Central memory CD8-positive, alpha-beta T cell (primary cell): Measurements from ENCODE around the gene RAB3GAP1.
"Not testable (repeated sequence)": the region's sequence is repeated elsewhere in the genome, so short reads cannot be mapped to it uniquely, and the experiment has no call there.

Experiments used
- ATAC-seq: fragments of 150-1000 bp; cut with Tn5 transposase; replicated peaks from 2 replicates; pipeline ENCODE4 v1.10.0; 2022; ENCODE audit warnings: mild to moderate bottlenecking, moderate FRiP score, moderate number of reproducible peaks; ENCODE audit not compliant: poor library complexity, severe bottlenecking; ENCODE audit errors: extremely low read depth
- DNase-seq, 2 donors: peaks; one replicate each; pipeline ENCODE4 v3.0.0; 2021; ENCODE audit warnings: low spot score in 2 of 2
- H3K27ac Mint-ChIP-seq: one replicate; pipeline ENCODE4 v1.8.0; 2022; ENCODE audit warnings: low read depth, mild to moderate bottlenecking, moderate library complexity, mixed read lengths
- H3K27me3 Mint-ChIP-seq: one replicate; pipeline ENCODE4 v1.8.0; 2022; ENCODE audit warnings: mixed read lengths
- H3K36me3 Mint-ChIP-seq: one replicate; pipeline ENCODE4 v1.8.0; 2022; ENCODE audit warnings: mild to moderate bottlenecking, moderate library complexity, mixed read lengths; ENCODE audit not compliant: insufficient read depth
- H3K4me1 Mint-ChIP-seq: one replicate; pipeline ENCODE4 v1.8.0; 2022; ENCODE audit warnings: mixed read lengths
- H3K4me3 Mint-ChIP-seq: one replicate; pipeline ENCODE4 v1.8.0; 2022; ENCODE audit warnings: mild to moderate bottlenecking, moderate library complexity, mixed read lengths
- H3K9me3 Mint-ChIP-seq: one replicate; pipeline ENCODE4 v1.8.0; 2022; ENCODE audit warnings: mixed read lengths

Gene RAB3GAP1

DNA sequence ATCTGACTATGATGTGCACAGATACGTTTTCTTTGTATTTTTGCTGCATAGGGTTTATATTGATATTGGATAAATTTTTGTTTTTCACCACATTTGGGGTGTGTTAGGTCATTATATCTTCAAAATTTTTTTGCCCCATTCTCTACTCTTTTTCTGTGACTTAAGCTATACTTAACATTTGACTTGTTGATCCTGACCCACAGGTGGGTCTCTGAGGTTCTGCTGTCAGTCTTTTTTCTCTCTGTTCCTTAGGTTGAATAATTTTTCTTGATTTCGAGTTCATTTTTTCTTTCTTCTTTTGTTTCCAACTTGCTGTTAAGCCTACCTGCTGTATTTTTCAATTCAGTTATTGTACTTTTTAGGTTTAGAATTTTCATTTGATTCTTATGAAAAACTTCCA lies 12.1 kb downstream of the RAB3GAP1 start:
- ATAC-seq (no peak), DNase-seq (no peak)
- no peak overlapping the region for H3K27ac Mint-ChIP-seq
- H3K4me1 Mint-ChIP-seq, result no peaks in the 10 kb centered on the region
- peaks cover 20% of the 10 kb centered on the region for H3K36me3 Mint-ChIP-seq
- no peaks in the 10 kb centered on the region for H3K9me3 Mint-ChIP-seq
- no peak overlapping the region for H3K4me3 Mint-ChIP-seq
- no peaks in the 10 kb centered on the region for H3K27me3 Mint-ChIP-seq

DNA sequence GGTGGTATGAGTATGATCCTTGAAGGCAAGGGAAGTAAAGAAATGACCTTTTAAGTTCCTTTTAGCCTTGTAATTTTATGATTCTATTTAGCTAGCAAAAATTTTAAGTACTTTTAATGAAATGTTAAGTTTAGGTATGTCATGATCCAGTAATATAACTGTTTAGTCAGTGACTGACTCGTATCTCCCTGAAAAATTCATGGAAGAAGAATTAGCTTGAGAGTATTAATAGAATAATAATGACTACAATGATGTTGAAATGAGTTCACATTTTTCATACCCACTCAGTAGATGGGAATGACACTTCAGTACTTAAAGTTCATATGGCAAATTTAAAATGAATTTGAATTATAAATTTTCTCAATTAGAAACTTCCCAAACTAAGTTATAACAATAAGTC lies 14.6 kb downstream of the RAB3GAP1 start:
- H3K27ac Mint-ChIP-seq, result no peak overlapping the region
- peaks cover 8% of the 10 kb centered on the region for H3K36me3 Mint-ChIP-seq
- H3K9me3 Mint-ChIP-seq, result peaks cover under 1% of the 10 kb centered on the region
- DNase-seq, result no peak
- ATAC-seq, result no peak
- no peak overlapping the region for H3K4me3 Mint-ChIP-seq
- no peaks in the 10 kb centered on the region for H3K4me1 Mint-ChIP-seq
- no peaks in the 10 kb centered on the region for H3K27me3 Mint-ChIP-seq

DNA sequence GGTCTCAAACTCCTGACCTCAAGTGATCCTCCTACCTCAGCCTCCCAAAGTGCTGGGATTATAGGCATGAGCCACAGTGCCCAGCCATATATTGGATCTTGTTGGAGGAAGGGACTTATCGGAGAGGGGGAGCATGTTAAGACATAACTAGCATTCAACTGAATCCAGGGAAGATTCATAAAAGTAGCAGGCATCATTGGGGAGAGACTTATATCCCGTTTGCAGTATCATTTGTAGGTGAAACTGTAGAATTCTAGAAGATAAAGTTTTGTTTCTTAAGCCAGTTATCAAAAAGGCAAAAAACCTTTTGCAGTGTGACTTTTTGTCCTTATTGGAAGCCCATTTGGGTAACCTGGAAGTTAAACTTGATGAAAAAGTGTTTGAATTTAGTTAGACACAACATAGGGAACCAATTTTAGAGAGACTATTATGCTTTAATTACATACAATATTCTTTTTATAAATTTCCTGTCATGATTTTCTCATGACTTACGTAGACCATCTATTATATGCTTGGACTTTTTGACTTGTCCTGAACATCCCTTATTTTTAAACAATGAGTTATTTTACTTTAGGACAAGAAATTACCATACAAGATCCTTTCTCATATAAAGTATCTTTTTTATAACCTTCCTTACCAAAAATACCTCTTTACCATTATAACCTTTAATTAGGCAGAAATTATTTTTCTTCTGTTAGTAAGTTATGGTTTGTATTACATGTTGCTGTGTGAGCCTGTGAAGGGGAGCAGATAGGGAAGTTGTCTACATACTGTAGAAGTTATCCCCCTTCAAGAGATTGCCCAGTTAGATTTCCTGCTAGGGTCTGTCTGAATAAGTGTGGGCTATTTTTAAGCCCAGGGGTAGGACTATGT lies 20.3 kb downstream of the RAB3GAP1 start:
- H3K27ac Mint-ChIP-seq, result no peak overlapping the region
- no peaks in the 10 kb centered on the region for H3K4me1 Mint-ChIP-seq
- H3K9me3 Mint-ChIP-seq, result peaks cover 6% of the 10 kb centered on the region
- no peak for DNase-seq
- H3K36me3 Mint-ChIP-seq, result no peaks in the 10 kb centered on the region
- no peak for ATAC-seq
- H3K27me3 Mint-ChIP-seq, result no peaks in the 10 kb centered on the region
- H3K4me3 Mint-ChIP-seq, result no peak overlapping the region

DNA sequence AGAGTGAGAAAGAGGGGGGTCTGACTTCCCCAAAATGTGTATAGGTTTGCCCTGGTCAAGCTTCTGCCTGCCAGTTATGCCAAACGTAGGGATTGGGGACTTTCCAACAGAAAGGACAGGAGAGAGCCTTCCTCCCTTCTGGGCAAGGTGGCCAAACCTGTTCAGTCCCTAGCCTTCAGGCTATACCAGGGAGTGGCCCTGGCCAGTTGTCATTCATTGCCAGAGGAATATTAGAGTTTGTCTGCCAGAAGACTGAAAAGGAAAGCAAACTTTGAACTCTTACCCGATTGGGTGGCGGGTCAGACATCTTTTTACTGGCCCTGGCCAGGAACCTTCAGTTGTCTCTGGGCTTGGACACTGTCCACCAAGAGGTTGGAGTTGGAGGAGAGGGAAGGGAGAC lies 22.1 kb downstream of the RAB3GAP1 start:
- H3K27me3 Mint-ChIP-seq, result no peaks in the 10 kb centered on the region
- H3K4me3 Mint-ChIP-seq, result no peak overlapping the region
- peaks cover 3% of the 10 kb centered on the region for H3K4me1 Mint-ChIP-seq
- H3K36me3 Mint-ChIP-seq, result no peaks in the 10 kb centered on the region
- H3K9me3 Mint-ChIP-seq, result peaks cover 6% of the 10 kb centered on the region
- no peak overlapping the region for H3K27ac Mint-ChIP-seq
- DNase-seq, result no peak
- no peak for ATAC-seq

DNA sequence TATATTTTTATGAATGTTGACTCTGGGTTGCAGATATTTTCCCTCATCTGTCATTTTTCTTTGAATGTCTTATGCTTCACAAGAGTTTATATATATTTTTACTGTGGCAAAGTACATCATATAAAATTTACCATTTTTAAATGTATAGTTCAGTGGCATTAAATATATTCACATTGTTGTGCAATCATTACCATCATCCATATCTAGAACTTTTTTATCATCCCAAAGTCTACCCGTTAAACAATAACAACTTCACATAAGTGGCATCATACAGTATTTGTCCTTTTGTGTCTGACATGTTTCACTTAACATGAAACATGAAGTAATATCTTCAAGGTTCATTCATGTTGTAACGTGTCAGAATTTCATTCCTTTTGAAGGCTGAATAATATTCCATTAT lies 24.5 kb downstream of the RAB3GAP1 start:
- peaks cover 6% of the 10 kb centered on the region for H3K4me1 Mint-ChIP-seq
- ATAC-seq, result no peak
- H3K4me3 Mint-ChIP-seq, result no peak overlapping the region
- H3K36me3 Mint-ChIP-seq, result no peaks in the 10 kb centered on the region
- H3K27me3 Mint-ChIP-seq, result no peaks in the 10 kb centered on the region
- peaks cover 6% of the 10 kb centered on the region for H3K9me3 Mint-ChIP-seq
- DNase-seq, result no peak
- no peak overlapping the region for H3K27ac Mint-ChIP-seq

DNA sequence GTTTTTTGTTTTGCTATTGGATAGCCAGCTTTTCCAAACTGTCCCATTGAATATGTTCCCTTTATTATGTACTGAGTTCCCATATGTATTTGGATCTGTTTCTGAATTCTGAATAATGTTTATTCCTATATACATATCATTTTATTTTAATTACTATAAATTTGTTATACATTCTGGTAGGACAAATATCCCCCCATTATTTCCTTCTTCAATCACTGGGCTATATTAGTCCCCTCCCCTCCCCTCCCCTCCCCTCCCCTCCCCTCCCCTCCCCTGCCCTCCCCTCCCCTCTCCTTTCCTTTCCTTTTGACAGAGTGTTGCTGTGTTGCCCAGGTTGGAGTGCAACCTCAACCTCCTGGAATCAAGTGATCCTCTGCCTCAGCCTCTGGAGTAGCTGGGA lies 26.3 kb downstream of the RAB3GAP1 start:
- no peak overlapping the region for H3K27ac Mint-ChIP-seq
- H3K9me3 Mint-ChIP-seq, result no peaks in the 10 kb centered on the region
- H3K4me3 Mint-ChIP-seq, result no peak overlapping the region
- peaks cover 2% of the 10 kb centered on the region for H3K36me3 Mint-ChIP-seq
- H3K4me1 Mint-ChIP-seq, result peaks cover 6% of the 10 kb centered on the region
- DNase-seq (no peak), ATAC-seq (no peak)
- no peaks in the 10 kb centered on the region for H3K27me3 Mint-ChIP-seq

DNA sequence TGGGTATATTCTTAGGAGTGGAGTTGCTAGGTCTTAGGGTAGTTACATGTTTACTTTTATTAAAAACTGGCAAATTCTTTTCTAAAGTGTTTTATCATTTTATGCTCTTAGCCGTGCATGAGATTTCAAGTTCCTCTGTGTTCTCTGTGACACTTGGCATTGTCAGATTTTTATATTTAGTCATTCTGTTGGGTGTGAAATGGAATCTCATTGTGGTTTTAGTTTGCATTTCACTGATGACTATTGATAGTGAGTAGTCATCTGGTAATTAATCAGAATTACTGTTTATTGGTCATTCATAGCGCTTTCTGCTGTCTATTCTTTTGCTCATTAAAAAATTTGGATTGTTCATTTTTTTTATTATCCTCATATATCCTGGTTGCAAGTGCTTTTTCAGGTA lies 34.1 kb downstream of the RAB3GAP1 start:
- Mint-ChIP-seq H3K4me1 (peaks cover 12% of the 10 kb centered on the region), H3K9me3 (no peaks in the 10 kb centered on the region), H3K36me3 (peaks cover 3% of the 10 kb centered on the region), H3K4me3 (no peak overlapping the region), H3K27ac (no peak overlapping the region), H3K27me3 (no peaks in the 10 kb centered on the region)
- no peak for DNase-seq
- no peak for ATAC-seq

DNA sequence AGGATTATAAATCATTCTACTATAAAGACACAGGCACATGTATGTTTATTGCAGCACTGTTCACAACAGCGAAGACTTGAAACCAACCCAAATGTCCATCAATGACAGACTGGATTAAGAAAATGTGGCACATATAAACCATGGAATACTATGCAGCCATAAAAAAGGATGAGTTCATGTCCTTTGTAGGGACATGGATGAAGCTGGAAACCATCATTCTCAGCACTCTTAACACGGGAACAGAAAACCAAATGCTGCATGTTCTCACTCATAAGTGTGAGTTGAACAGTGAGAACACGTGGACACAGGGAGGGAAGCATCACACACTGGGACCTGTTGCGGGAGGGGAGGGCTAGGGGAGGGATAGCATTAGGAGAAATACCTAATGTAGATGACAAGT lies 37.5 kb downstream of the RAB3GAP1 start:
- ATAC-seq, H3K9me3 Mint-ChIP-seq, DNase-seq, H3K27me3 Mint-ChIP-seq, H3K27ac Mint-ChIP-seq, H3K4me3 Mint-ChIP-seq: not testable (repeated sequence)
- Mint-ChIP-seq H3K36me3 (peaks cover 10% of the 10 kb centered on the region), H3K4me1 (peaks cover 12% of the 10 kb centered on the region)

DNA sequence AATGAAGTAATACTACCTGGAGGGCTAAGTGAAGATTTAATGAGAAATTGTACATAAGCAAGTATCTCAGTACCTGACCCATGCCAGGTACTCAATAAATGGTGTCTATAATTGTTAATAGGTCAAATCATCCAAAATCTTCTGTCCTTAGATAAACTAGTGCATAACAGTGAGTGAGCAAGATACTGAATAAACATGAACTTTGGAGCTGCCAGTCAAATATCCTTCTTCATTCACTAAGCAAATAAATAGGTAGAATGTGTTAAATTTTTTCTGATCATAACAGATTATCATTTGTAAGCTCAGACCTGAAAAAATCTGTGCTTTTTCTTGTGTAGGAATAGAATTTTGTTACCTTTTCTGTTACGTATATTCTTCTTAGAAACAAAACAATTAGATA lies 39.6 kb downstream of the RAB3GAP1 start:
- H3K9me3 Mint-ChIP-seq, result no peaks in the 10 kb centered on the region
- H3K4me1 Mint-ChIP-seq, result no peaks in the 10 kb centered on the region
- no peaks in the 10 kb centered on the region for H3K27me3 Mint-ChIP-seq
- H3K4me3 Mint-ChIP-seq, result no peak overlapping the region
- DNase-seq, result no peak
- H3K36me3 Mint-ChIP-seq, result peaks cover 12% of the 10 kb centered on the region
- H3K27ac Mint-ChIP-seq, result no peak overlapping the region
- no peak for ATAC-seq

DNA sequence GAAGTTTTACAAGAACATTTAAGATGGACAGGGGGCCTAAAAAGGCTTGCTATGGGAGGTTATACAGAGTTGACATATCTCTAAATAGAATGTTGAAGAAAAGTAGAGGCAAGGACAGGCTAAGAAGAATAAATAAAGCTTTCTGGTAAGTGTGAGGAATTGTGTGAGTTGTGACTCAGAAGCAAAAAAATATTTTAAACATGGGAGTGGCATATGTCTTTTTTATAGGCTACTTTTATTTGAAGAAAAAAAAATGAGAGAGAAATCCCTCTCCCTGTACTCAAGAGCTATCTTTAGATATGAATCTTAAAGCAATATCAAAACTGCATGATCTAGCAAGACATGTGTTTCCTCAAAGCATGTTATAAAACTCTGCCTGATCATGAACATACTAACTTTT lies 41.1 kb downstream of the RAB3GAP1 start:
- H3K9me3 Mint-ChIP-seq, result no peaks in the 10 kb centered on the region
- no peak overlapping the region for H3K4me3 Mint-ChIP-seq
- ATAC-seq, result no peak
- peaks cover 10% of the 10 kb centered on the region for H3K36me3 Mint-ChIP-seq
- no peak overlapping the region for H3K27ac Mint-ChIP-seq
- no peaks in the 10 kb centered on the region for H3K4me1 Mint-ChIP-seq
- H3K27me3 Mint-ChIP-seq, result no peaks in the 10 kb centered on the region
- no peak for DNase-seq

DNA sequence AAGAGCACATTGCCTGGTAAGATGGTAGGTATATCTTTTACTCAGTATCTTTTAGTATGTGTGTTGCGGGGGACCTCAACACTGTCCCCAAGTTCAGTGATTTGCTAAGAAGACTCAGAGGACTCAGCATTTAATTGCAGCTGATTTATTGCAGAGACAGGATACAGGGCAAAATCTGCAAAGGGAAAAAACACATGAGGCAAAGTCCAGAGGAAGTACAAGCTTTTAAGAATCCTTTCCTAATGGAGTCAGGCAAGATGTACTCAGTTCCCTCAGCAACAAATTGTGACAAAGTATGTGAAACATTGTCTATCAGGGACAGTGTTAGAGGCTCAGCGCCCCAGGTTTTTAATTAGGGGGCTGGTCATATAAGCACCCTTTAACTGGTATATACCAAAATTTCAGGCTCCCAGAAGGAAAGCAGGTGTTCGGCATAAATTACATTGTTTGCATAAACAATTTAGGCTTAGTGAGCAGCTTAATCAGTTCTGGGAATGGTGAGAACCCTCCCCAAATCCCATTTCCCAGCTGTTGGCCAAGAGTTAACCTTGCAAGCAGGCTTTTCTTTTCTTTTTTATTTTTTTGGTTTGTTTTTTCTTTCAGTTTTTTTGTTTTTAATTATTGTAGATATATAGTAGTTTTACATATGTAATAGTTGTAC lies 41.7 kb downstream of the RAB3GAP1 start:
- H3K9me3 Mint-ChIP-seq, result no peaks in the 10 kb centered on the region
- no peak overlapping the region for H3K27ac Mint-ChIP-seq
- no peaks in the 10 kb centered on the region for H3K27me3 Mint-ChIP-seq
- H3K4me1 Mint-ChIP-seq, result no peaks in the 10 kb centered on the region
- ATAC-seq (no peak), DNase-seq (no peak)
- peaks cover 10% of the 10 kb centered on the region for H3K36me3 Mint-ChIP-seq
- H3K4me3 Mint-ChIP-seq, result no peak overlapping the region

DNA sequence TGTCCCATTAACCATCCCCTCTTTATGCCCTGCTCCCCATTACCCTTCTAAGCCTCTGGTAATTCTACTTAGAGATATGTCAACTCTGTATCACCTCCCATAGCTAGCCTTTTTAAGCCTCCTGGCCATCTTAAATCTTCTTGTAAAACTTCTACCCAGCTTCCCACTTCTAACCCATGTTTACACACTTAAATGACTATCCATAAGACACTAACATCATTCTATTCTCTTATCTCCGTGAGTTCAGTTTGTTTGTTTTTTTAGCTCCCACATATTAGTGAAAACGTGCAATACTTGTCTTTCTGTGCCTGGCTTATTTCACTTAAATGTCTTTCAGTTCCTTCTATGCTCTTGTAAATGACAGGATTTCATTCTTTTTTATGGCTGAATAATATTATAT lies 42.4 kb downstream of the RAB3GAP1 start:
- Mint-ChIP-seq H3K9me3 (no peaks in the 10 kb centered on the region), H3K4me1 (no peaks in the 10 kb centered on the region), H3K27ac (no peak overlapping the region), H3K4me3 (no peak overlapping the region), H3K36me3 (peaks cover 10% of the 10 kb centered on the region), H3K27me3 (no peaks in the 10 kb centered on the region)
- no peak for DNase-seq
- no peak for ATAC-seq

DNA sequence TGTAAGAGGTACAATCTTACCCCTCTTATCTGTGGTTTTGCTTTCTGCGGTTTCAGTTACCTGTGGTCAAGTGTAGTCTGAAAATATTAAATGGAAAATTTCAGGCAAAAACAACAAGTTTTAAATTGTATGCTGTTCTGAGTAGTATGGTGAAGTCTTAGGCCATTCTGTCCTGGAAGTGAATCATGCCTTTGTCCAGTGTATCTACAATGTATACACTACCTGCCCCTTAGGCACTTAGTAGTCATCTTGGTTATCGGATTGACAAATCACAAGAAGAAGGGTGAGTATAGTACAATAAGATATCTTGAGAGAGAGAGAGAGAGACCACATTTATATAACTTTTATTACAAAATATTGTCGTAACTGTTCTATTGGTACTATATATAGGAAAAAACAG lies 43.5 kb downstream of the RAB3GAP1 start:
- Mint-ChIP-seq H3K4me1 (no peaks in the 10 kb centered on the region), H3K36me3 (peaks cover 10% of the 10 kb centered on the region), H3K27ac (no peak overlapping the region), H3K9me3 (no peaks in the 10 kb centered on the region), H3K4me3 (no peak overlapping the region), H3K27me3 (no peaks in the 10 kb centered on the region)
- DNase-seq (no peak), ATAC-seq (no peak)
